WTC11 (cell line): ENCODE measurements around the gene AK8.

Experiments used
- CTCF ChIP-seq: fragments of 200-600 bp; IDR thresholded peaks from 2 replicates; pipeline ENCODE4 v1.8.0; 2022; ENCODE audit warnings: antibody characterized with exemption
- TF ChIP-seq, protein P1 (sequence below): sonication (generic); formaldehyde crosslinking; IDR thresholded peaks from 2 replicates; pipeline ENCODE4 v1.8.1; 2022; ENCODE audit warnings: low read depth, mild to moderate bottlenecking, moderate library complexity, missing genetic modification reagents, borderline replicate concordance

GRCh38 chr9:132801659-132802058 is 76.4 kb downstream of the AK8 start:
- TF ChIP-seq, protein P1, sequence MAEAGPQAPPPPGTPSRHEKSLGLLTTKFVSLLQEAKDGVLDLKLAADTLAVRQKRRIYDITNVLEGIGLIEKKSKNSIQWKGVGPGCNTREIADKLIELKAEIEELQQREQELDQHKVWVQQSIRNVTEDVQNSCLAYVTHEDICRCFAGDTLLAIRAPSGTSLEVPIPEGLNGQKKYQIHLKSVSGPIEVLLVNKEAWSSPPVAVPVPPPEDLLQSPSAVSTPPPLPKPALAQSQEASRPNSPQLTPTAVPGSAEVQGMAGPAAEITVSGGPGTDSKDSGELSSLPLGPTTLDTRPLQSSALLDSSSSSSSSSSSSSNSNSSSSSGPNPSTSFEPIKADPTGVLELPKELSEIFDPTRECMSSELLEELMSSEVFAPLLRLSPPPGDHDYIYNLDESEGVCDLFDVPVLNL (CRISPR knock-in tag): no peak
- TF ChIP-seq CTCF: no peak
